Tibial nerve (tissue), 3 donors: ENCODE data around the gene ART1.
"Not testable (repeated sequence)": the region's sequence is repeated elsewhere in the genome, so short reads cannot be mapped to it uniquely, and the experiment has no call there.

Experiments
- CTCF ChIP-seq, 5 experiments: fragments of 200-600 bp in 3 of 5; fragments of 450-650 bp in 2 of 5; sonication (generic) in 3 of 5; IDR thresholded peaks; one replicate each; pipeline ENCODE4 v1.5.1; 2016 to 2019; ENCODE audit warnings: antibody characterized with exemption in 5 of 5, mild to moderate bottlenecking in 3 of 5, moderate library complexity in 2 of 5
- POLR2A ChIP-seq, 2 donors: fragments of 450-650 bp; IDR thresholded peaks; one replicate each; pipeline ENCODE4 v1.6.1; 2017; ENCODE audit warnings: antibody characterized with exemption in 2 of 2, mild to moderate bottlenecking in 2 of 2, moderate library complexity in 2 of 2

GRCh38 chr11:3643102-3643546 is 1.8 kb upstream of the ART1 start:
- TF ChIP-seq POLR2A, CTCF (IDR thresholded peaks at IDR 0.05): not testable (repeated sequence)
